ENCODE data around the gene VWC2L.

DNA sequence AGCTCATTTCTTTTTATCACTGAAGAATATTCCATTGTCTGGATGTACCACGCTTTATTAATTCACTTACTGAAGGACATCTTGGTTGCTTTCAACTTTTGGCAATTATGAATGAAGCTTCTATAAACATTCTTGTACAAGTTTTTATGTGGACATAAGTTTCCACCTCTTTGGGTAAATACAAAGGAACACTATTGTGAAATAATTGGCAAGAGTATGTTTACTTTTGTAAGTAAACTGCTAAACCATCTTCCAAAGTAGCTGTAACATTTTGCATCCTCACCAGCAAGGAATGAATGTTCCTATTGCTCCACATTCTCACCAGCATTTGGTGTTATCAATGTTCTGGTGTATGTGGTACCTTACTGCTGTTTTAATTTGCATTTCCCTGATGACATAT, 15.8 kb upstream of the VWC2L start:
- no peak for TF ChIP-seq EZH2 (IDR thresholded peaks at IDR 0.05; ENCODE audit: borderline replicate concordance, low read depth, low read length, poor library complexity, severe bottlenecking)
- TF ChIP-seq, protein P1, sequence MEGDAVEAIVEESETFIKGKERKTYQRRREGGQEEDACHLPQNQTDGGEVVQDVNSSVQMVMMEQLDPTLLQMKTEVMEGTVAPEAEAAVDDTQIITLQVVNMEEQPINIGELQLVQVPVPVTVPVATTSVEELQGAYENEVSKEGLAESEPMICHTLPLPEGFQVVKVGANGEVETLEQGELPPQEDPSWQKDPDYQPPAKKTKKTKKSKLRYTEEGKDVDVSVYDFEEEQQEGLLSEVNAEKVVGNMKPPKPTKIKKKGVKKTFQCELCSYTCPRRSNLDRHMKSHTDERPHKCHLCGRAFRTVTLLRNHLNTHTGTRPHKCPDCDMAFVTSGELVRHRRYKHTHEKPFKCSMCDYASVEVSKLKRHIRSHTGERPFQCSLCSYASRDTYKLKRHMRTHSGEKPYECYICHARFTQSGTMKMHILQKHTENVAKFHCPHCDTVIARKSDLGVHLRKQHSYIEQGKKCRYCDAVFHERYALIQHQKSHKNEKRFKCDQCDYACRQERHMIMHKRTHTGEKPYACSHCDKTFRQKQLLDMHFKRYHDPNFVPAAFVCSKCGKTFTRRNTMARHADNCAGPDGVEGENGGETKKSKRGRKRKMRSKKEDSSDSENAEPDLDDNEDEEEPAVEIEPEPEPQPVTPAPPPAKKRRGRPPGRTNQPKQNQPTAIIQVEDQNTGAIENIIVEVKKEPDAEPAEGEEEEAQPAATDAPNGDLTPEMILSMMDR (conservative IDR thresholded peaks at IDR 0.05; ENCODE audit: low read depth, low read length), result no peak
